CD4-positive, alpha-beta T cell treated with Interleukin-17A for 4 hours (primary cell): ENCODE data around the gene ALDH1L1.
"Not testable (repeated sequence)": the region's sequence is repeated elsewhere in the genome, so short reads cannot be mapped to it uniquely, and the experiment has no call there.

ENCODE experiments used
- DNase-seq: peaks from one replicate; pipeline ENCODE4 v3.0.0-alpha.2; 2020; ENCODE audit warnings: mixed read lengths

ALDH1L1 gene

GRCh38 chr3:126104028-126104635 is 76.3 kb downstream of the ALDH1L1 start:
- DNase-seq, result no peak

- no peak for DNase-seq
Measured at GRCh38 chr3:126103121-126104027, 77.0 kb downstream of the ALDH1L1 start.

- no peak for DNase-seq
Measured at GRCh38 chr3:126102530-126102951, 77.8 kb downstream of the ALDH1L1 start.

- no peak for DNase-seq
Measured at GRCh38 chr3:126102011-126102410, 78.4 kb downstream of the ALDH1L1 start.

- DNase-seq, result no peak
Measured at GRCh38 chr3:126101521-126101982, 78.8 kb downstream of the ALDH1L1 start.

- no peak for DNase-seq
Measured at GRCh38 chr3:126100634-126101301, 79.6 kb downstream of the ALDH1L1 start.

- no peak for DNase-seq
Measured at GRCh38 chr3:126100269-126100633, 80.1 kb downstream of the ALDH1L1 start.

- DNase-seq, result no peak
Measured at GRCh38 chr3:126098391-126098858, 82.0 kb downstream of the ALDH1L1 start.

- no peak for DNase-seq
Measured at GRCh38 chr3:126097801-126098200, 82.6 kb downstream of the ALDH1L1 start.

GRCh38 chr3:126096274-126096673 is 84.1 kb downstream of the ALDH1L1 start:
- not testable (repeated sequence) for DNase-seq

GRCh38 chr3:126092128-126092527 is 88.3 kb downstream of the ALDH1L1 start:
- not testable (repeated sequence) for DNase-seq

GRCh38 chr3:126087552-126088175 is 92.7 kb downstream of the ALDH1L1 start:
- no peak for DNase-seq

GRCh38 chr3:126085841-126086240 is 94.5 kb downstream of the ALDH1L1 start:
- no peak for DNase-seq

GRCh38 chr3:126085276-126085675 is 95.1 kb downstream of the ALDH1L1 start:
- DNase-seq, result no peak

GRCh38 chr3:126084768-126085180 is 95.6 kb downstream of the ALDH1L1 start:
- DNase-seq, result no peak

GRCh38 chr3:126083913-126084767 is 96.2 kb downstream of the ALDH1L1 start, which contains the start of gene SLC41A3:
Gene SLC41A3, minus strand, starts transcription at chr3:126084124. Its CDS starts 15,905 bp downstream, at chr3:126068219.
- peak; percentile 89 for DNase-seq

- peak; percentile 58 for DNase-seq
Measured at GRCh38 chr3:126083511-126083912, 96.9 kb downstream of the ALDH1L1 start.

GRCh38 chr3:126083138-126083445 is 97.3 kb downstream of the ALDH1L1 start:
- DNase-seq, result no peak

- no peak for DNase-seq
Measured at GRCh38 chr3:126082362-126083137, 97.8 kb downstream of the ALDH1L1 start.

GRCh38 chr3:126081618-126082361 is 98.6 kb downstream of the ALDH1L1 start:
- peak; percentile 20 for DNase-seq
